ENCODE results near the gene XRCC3.
"Not testable (repeated sequence)": the region's sequence is repeated elsewhere in the genome, so short reads cannot be mapped to it uniquely, and the experiment has no call there.

Gene XRCC3

DNA sequence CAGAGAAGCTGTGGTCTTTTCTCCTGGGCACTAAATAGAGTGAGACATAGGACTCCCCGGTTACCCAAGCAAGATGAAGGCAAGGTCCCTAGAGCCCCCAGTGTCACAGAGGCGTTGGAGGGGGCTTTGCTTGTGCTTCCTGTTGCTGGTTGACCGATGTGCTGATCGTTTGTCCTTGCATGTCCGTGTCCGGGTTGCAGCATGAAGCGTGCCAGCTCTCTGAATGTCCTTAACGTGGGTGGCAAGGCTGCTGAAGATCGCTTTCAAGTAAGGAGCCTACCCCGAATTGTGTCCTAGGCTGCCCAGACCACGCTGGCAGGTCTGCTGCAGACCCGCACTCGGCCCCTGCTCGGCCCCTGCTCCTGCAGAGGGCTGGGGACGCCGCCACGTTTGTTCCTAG lies 23.1 kb downstream of the XRCC3 start:
- DNase-seq, result no peak

DNA sequence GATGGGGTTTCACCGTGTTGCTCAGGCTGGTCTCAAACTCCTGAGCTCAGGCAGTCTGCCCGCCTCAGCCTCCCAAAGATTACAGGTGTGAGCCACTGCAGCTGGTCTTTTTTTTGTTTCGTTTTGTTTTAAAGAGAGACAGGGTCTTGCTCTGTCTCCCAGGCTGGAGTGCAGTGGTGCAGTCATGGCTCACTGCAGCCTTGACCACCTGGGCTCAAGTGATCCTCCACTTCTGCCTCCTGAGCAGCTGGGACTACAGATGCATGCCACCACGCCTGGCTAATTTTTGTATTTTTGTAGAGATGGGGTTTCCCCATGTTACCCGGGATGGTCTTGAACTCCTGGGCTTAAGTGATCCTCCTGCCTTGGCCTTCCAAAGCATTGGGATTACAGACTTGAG lies 23.6 kb downstream of the XRCC3 start:
- DNase-seq, result not testable (repeated sequence)

DNA sequence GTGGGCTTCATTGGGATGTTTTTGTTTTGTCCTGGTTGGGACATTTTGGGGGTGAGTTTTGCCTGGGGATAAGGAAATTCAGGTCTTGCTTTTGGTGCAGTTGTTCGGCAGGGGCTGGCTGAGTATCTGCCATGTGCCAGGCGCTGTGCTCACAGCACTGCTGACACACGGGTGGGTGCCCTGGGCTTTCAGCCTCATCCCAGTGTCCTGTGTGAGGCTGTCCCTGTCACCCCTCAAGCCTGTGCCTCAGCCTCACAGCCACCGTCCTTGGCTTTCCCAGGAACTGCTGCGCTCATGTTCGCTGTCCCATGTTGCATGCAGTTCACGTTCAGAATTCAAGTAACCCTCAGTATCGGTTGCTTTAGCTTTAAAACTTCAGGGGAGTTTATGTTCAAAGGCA lies 24.9 kb downstream of the XRCC3 start:
- DNase-seq, result no peak

DNA sequence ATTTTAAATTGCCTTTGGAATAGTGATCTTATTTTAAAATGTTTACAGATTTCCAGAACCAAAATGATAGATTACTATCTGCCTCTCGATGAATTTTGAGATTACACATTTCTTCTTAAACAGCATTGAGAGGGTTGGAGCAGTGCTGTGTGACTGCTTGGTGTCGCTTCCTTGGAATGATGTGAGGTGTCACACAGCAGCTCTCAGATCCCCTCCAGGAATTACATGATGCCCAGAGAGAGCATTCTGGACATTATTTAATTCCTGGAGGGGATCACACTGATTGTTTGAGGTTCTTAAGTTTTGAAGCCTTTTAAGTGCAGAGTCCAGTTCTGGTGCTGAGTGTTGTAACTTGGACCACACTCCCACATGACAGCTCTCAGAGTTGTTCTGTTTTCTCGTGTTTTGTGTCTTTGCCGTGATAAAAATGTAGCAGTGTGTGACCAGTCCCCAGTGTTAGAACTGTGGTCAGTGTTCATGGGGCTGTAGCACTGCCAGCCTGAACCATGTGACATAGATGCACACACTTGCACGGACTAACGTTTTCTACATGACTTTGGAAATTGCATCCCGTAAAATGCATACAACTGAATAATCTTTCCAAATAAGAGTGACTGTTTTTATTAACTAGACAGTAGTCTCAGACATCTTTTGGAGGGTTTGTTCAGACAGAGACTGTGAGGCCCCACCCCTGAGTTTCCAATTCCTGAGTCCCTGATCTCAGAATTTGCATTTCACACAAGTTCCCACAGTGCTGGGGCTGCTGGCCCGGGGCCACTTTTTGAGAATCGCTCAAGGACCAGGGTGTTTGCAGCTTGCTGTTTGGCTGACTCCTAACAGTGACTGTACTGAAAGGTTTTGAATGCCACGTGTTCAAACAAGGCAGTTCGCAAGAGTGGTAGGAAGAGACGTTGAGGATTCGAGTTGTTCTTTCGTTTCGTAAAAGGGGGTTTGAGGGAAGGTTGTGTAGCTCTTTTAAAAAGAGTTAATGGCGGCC lies 26.0 kb downstream of the XRCC3 start:
- no peak for DNase-seq

DNA sequence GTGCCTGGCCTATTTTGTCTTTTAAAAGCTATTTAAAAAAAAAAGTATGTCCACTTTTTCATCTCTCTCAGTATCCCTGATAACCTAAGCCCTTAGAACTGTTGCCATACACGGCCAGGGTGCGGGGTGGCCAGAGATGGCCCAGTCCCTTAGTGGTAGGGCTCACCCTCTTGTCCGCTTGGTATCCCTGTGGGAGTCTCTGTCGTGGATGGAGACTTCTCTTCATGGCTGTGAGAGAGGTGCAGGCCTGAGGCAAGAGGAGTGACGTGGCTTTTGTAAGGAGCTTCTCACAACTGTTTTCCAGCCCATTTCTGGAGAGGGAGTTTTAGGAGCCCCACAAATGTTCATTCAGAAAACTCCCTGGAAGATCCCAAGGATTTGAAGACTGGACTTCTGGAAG lies 26.8 kb downstream of the XRCC3 start:
- no peak for DNase-seq

DNA sequence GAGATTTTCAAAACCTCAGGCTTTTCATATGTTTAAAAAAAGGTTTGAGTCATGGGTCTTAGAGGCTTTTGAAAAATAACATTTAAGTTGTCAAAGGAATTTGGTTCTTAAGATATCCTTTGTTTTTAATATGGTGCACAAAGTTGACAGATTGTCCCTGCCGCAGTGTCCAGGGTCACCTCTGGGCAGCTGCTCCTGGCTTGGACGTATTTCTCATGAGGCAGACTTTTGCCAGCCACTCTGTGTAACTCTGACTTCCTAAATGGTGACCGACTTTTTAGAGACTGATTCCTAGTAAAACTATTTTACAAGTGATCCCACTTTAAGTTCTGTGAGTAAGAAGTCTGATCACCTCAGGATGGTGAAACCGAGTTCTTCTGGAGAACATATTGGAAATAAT lies 27.5 kb downstream of the XRCC3 start:
- DNase-seq, result no peak

DNA sequence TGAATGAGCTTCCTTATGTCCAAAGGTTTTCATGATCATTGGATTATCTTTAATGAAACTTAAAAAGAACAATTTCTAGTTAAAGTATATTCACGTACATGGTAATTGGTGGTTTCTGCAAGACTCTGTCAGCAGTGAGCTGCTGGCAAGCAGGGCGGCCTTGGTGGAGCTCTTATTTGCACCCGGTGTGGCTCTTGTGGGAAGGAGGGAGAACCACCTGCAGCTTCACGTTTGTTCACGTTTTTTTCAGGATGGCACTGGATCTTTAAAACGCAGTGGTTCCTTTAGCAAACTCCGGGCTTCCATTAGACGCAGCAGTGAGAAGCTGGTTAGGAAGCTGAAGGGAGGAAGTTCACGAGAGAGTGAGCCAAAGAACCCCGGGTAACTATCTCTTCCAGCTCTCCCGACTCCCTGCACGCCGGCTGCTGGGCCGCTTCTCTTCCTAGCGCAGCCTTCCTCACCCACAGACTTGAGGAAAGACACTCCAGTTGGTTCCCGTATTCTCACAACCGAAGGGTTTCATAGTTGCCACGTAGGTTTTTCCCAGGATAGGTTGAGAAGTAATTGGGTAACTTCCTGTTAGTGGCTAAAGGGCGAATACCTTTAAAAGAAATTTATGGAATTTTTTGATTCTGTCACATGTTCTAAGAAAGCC lies 28.3 kb downstream of the XRCC3 start:
- no peak for DNase-seq

DNA sequence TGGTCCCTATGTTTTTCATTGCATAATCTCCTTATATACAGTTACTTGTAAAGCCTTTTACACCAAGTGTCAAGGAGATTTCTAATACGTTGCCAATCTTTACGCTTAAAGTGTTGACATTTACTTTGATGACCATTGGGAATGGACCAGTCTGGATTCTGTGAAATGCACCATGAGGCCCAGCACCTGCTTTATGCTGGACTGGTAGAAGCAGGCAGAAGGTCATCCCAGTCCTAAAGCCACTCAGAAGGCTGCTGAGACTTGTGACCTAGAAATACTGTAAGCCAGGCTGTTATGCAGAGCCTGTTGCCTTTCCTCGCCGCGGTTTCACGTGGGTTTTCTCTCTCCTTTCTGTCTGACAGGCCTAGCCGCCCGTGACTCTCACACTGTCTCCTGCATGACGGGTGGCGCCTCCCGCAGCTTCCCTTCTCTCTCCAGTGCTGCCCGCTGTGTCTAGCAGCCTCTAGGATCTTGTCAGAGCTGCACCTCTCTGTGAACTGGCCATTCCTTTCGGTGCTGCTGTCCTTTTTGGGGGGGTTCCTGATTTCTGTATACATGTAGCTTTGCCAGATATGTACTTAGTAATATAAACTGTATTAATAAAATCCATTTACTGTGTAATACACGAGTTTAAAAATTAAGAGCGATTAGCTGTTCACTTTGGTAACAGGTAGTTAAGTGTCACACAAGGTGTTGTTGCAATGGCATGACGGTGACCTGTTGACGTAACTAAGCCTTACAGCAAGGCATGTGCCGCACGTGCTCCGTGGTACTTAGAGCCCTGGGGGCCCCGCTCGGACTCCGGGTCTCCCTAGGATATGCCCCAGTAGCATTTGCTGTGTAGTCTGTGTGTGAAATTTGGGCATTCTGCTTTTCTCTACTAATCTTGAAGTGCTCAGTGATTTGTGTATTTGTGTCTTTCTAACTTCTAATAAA lies 29.7 kb downstream of the XRCC3 start:
- no peak for DNase-seq

DNA sequence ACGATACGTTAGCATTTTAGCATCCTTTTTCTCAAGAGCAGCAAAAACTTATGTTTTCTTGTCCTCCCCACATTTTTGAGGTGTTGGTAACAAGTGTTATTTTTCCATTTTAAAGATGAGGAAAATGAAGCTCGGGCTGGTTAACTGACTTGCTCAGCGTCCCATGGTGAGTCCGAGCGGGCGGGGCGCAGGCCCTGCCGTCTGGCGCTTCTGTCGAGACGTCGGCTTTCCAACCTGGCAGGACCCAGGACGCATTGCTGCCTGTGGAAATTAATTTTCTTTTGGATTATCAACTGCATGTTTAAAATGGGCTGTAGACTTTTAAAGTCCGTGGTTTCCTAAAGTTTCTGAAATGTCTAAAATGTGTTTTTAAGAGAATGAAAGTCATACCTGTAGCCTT lies 30.4 kb downstream of the XRCC3 start:
- DNase-seq, result no peak

DNA sequence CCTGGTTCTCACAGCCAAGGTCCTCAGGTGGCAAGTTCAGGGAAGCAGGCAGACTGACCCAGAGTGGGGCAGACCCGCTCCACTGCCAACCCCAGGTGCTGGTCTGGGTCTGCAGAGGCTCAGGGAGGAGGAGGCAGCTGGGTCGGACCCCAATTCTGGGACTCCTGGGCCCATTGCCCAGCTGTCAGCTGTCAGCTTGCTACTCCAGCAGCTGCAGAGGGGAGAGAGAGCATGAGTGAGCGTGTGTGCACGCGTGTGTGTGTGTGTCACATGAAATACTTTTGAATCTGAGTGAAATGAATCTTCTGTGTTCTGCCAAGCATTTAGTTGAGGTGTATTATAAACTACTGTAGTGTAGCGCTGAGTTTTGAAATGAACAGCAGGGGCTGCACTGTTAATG lies 30.8 kb downstream of the XRCC3 start:
- no peak for DNase-seq

DNA sequence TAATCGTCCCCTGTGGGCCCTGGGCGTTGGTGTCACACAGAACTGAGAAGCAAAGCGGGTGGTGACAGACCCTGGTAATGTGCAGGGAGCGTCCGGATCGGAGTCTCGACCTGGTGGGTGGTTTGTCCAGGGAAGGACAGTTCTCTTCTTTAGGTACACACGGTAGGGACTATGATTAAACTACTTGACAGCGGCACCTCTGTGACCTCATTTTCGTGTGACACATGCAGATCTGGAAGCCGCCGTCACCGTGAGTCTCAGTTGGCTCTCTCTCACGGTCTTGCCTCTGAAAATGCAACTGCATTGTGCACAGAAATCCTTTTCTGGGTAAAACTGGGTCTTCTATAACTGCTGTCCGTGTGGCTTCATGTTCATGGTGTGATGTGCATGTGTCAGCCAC lies 32.1 kb downstream of the XRCC3 start:
- DNase-seq, result no peak

DNA sequence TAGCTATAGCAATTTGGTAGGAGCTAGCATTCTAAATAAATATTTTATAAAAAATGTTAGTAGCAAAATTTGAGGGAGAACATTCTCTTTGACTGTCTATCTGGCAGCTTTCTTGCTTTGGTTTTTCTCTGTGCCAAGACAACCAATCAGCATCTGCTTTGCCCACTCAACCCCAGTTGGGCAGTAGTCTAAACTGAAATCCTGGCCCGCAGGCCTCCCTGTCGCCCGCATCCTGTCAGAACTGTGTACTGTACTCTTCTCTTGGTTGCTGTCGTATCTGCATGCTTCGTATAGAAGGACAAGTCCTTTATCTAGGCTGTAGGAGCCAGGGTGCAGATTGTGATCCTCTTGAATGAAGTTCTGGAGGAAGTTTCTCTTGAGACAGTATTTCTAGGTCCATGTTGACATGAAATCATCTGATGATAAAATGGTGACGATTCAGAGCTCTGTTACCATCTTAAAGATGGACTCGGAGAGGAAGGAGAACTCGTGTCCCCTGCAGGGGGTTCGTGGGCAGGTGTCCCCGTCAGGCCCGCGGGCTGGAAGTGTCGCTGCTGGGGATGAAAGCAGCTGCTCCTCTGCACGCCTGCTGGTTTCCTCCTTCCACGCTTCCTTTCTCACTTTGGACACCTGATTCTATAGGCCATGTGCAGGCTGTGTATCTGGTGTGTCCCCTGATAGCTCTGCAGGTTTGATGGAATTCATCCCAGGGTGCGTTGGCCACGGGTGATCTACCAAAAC lies 34.6 kb downstream of the XRCC3 start:
- no peak for DNase-seq

DNA sequence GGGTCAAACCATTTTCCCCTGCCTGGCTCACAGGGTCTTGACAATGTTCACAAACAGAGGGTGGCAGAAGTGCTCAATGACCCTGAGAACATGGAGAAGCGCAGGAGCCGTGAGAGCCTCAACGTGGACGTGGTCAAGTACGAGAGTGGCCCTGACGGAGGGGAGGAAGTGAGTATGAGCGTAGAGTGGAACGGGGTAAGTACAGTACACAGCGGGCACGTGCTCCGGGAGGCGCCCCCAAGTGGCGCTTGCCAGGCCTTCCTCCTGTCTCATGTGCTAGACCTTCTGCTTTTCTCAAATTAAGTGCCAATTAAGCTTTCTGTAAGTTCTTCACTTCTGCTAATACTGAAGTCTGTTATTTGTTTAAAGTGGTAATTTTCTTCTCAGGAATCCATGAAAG lies 35.9 kb downstream of the XRCC3 start:
- no peak for DNase-seq

DNA sequence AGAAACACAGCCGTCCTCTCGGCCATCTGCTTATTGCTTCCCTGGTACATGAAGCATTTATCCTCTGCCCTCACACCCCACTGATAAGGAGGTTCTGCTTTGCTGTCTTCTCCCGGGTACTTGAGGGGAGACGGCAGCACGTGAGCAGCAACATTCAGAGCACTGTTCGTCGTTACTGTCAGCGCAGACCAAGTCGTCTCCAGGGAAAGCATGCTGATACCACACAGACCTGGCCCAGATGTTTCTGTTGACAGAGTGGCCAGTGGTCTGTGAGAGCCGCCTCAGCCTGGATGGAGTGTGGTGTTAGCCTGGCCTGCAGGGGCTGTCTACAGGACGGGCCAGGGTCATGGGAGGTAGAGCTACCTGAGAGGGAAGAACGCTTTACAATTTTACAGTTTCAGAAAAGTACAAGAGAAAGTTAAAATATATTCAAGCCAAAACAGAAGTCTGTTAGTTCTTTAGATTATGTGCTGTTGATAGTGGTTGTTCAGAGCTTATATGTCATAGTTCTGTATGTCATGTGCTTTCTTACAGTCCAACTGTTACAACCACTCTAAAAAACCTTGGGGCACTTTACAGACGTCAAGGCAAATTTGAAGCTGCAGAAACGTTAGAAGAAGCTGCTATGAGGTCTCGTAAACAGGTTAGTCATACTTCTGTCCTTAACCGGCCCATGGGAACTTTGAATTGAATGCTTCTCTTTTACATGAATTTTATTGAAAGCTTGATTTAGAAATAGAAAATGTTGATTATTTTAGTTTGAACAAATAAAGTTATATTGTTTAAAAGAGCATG lies 38.2 kb downstream of the XRCC3 start:
- DNase-seq, result no peak

DNA sequence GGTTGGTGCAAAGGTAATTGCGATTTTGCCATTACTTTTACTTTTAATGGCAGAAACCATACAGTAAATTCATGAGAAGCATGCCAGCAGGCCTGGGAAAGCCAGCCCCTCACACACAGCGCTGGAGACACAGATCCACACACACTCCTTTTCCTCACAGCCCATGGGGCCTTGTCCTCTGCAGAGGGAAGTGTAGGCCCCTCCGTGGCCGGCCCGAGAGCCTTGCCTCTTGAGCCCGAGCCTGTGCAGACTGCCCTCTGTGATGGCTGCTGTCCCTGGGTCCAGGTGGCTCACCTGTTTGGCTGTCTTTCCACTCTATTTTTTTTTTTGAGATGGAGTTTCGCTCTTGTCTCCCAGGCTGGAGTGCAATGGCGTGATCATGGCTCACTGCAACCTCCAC lies 39.3 kb downstream of the XRCC3 start:
- DNase-seq, result no peak

DNA sequence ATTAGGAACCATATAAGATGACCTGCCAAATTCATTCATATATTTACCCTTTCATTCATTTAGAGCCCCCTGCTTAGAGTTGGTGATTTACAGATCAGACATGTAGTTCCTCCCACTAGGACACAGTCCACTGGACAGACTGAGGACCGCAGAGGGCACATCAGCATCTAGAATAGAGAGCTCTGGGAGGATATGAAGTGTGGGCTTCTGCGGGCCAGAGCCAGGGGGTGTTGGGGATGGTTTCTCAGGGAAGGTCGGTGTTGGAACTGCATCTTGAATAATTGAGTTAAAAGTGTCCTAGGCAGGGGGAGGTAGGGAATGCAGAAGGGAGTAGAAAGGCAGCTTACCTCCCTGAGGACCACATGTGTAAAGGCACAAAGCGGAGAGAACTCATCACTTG lies 43.3 kb downstream of the XRCC3 start:
- DNase-seq, result no peak

DNA sequence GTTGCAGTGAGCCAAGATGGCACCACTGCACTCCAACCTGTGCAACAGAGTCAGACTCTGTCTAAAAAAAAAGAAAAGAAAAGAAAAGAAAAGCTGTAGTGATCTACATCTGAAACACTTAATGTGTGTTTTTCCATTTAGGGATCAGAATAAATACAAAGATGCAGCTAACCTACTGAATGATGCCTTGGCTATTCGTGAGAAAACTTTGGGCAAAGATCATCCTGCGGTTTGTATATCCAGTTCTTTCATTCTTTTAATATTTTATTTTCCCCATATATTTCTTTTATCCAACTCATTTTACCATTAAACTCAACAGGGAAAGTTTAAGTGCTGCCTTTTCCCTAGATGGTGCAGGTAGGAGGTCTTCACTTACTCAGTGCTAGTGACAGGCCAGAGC lies 45.9 kb downstream of the XRCC3 start:
- no peak for DNase-seq

DNA sequence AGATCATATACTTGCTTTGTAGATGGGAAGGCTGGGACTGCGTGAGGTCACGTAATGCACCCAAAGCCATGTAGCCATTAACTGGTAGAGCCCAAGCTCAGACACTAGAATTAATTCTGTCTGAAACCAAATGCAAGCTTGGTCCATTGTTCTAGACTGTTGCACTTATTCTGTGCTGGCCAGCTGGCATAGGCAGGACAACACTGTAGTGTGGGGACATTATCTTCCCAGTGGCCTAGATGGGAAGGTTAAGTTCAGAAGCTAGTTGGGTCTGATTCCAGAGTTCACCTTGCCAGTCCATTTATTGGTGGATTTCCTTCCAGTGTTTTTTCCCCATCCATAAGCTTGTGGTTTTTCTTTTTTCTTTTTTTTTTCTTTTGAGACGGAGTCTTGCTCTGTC lies 47.1 kb downstream of the XRCC3 start:
- no peak for DNase-seq

DNA sequence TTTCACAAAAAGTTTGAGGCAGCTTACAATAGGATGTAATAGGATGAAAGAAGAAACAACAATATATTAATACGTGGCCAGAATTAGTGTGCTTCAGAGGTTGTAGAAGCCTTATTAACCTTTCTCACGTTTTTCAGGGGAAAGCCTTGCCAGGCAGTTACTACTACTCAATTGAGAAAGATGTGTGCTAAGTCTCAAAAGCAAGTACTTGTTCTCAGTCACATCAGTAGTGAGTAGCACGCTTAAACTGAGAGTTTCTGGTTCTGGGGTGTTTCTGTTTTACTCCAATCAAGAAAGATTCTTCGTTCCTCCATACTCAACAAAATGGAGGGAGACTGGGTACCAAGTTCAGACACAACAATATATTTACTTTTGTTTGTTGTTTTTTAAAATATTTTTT lies 47.6 kb downstream of the XRCC3 start:
- DNase-seq, result no peak

DNA sequence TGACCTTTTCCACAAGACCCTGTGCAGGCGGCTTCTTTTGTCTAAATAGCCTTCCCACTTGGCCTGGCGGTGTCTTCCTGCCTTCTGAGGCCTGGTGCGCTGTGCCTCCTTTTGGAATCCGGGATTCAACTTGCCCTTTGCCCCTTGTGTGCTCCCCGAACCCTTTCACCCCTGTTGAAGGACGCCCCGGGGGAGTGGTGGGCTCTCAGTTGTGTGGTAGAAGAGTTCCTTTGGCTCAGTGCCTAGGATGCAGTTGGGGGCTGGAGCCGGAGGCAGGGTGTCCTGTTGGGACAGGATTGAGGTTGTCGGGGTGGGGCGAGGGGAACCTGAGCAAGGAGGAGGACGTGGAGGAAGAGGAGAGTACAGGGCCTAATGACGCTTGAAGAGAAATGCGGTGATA lies 51.7 kb downstream of the XRCC3 start:
- no peak for DNase-seq

DNA sequence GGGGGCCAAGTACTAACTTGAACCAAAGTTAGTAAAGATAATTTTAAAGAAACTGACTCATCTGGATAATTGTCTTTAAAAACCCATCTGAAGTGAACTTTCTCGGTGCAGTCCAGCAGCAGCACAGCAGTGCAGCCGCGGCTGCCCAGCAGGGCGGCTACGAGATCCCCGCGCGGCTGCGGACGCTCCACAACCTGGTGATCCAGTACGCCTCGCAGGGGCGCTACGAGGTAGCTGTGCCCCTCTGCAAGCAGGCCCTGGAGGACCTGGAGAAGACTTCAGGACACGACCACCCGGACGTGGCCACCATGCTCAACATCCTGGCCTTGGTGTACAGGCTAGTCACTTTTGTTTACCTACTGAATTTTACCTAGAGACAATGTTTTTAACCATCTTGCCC lies 52.7 kb downstream of the XRCC3 start:
- DNase-seq, result no peak

DNA sequence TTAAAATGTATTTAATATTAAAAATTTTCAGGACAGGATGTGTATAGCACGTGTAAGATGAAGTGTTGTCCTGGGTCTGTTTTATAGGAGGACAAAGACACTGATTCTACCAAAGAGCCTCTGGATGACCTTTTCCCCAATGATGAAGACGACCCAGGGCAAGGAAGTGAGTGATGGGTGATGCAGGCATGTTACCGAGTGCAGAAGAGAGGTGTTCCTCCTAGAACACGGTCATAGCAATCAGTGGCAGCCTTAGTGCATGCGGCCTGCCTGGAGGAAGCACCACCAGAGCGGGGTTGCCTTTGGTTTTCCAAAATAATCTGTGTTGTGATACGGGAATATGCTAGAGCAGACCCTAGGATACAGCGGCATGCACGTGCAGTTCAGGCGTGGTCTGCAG lies 53.2 kb downstream of the XRCC3 start:
- DNase-seq, result no peak
